Endothelial cell of umbilical vein (primary cell): ENCODE results near the gene SPINK5. TPM values are rescaled to one million over a fixed set of nuclear protein-coding genes. Genes with fewer than 3 reads are reported as not detected.
"Not testable (repeated sequence)": the region's sequence is repeated elsewhere in the genome, so short reads cannot be mapped to it uniquely, and the experiment has no call there.

Experiments
- BruUV-seq: library from RNA; stranded (reverse); fragments of 400-500 nt; replicated peaks from 2 replicates; lab custom pipeline; 2021; lab: Mats Ljungman, UMichigan
- CTCF ChIA-PET: fragments of 300-600, 350-600 bp; sonication (Branson Sonifier 250); formaldehyde crosslinking; loops from one replicate; lab custom pipeline; 2021; ENCODE audit warnings: antibody characterized with exemption, inconsistent platforms; lab: Charles Lee
- POLR2A ChIA-PET: fragments of 300-600, 350-600 bp; sonication (Branson Sonifier 250); formaldehyde crosslinking; loops from one replicate; lab custom pipeline; 2021; ENCODE audit warnings: antibody characterized with exemption, inconsistent platforms; lab: Charles Lee
- DNase-seq: peaks from one replicate; pipeline ENCODE4 v3.0.0-alpha.2; 2011; ENCODE audit warnings: low read depth, low spot score
- FAIRE-seq: peaks from 2 replicates; lab custom pipeline; 2011; peaks lifted over from hg19 to GRCh38; lab: Jason Lieb, UNC
- H2AFZ ChIP-seq: 2 replicates; pipeline ENCODE4 v1.6.0; 2012; ENCODE audit warnings: low read depth, low read length, control low read depth, inconsistent platforms
- H3K27ac ChIP-seq: 2 replicates; pipeline ENCODE4 v1.5.1; 2011; ENCODE audit warnings: low read depth, mild to moderate bottlenecking, control low read depth, low read length, moderate library complexity; ENCODE audit not compliant: insufficient read depth
- H3K27me3 ChIP-seq, 2 experiments: 2 replicates each; pipeline versions ENCODE4 v1.6.0 to v1.6.1; 2011; ENCODE audit warnings: low read length in 2 of 2, mixed read lengths in 1 of 2; ENCODE audit not compliant: control insufficient read depth in 2 of 2, insufficient read depth in 2 of 2
- H3K36me3 ChIP-seq, 2 experiments: 2 replicates in 1 of 2; 3 replicates in 1 of 2; pipeline ENCODE4 v1.5.1; 2011; ENCODE audit warnings: low read length in 2 of 2, mild to moderate bottlenecking in 1 of 2, moderate library complexity in 1 of 2; ENCODE audit not compliant: control insufficient read depth in 2 of 2, insufficient read depth in 2 of 2; ENCODE audit errors: extremely low read depth in 1 of 2
- H3K4me1 ChIP-seq: 3 replicates; pipeline ENCODE4 v1.5.1; 2011; ENCODE audit warnings: mild to moderate bottlenecking, low read length; ENCODE audit not compliant: control insufficient read depth, insufficient read depth; ENCODE audit errors: extremely low read depth
- H3K4me2 ChIP-seq: 2 replicates; pipeline ENCODE4 v1.6.1; 2011; ENCODE audit warnings: low read length, control low read depth, mixed read lengths; ENCODE audit not compliant: insufficient read depth
- H3K4me3 ChIP-seq, 3 experiments: fragments of 200-600 bp in 1 of 3; sonication (generic), shearing (Covaris generic) in 1 of 3; replicated peaks in 1 of 3; 2 replicates each; pipeline ENCODE4 v1.5.1; 2011 to 2016; ENCODE audit warnings: control low read depth in 3 of 3, low read length in 3 of 3, mild to moderate bottlenecking in 2 of 3, inconsistent platforms in 1 of 3, low read depth in 1 of 3, moderate library complexity in 1 of 3; ENCODE audit not compliant: insufficient read depth in 1 of 3
- H3K79me2 ChIP-seq: 2 replicates; pipeline ENCODE4 v1.6.0; 2012; ENCODE audit warnings: low read length, inconsistent platforms; ENCODE audit not compliant: control insufficient read depth, insufficient read depth
- H3K9ac ChIP-seq: replicated peaks from 2 replicates; pipeline ENCODE3; 2011; ENCODE audit warnings: low read length, control low read depth; ENCODE audit not compliant: insufficient read depth; ENCODE audit errors: extremely low read depth
- H3K9me1 ChIP-seq: replicated peaks from 3 replicates; pipeline ENCODE4 v1.6.0; 2011; ENCODE audit warnings: mild to moderate bottlenecking, low read length; ENCODE audit not compliant: control insufficient read depth, insufficient read depth; ENCODE audit errors: extremely low read depth
- H3K9me3 ChIP-seq: replicated peaks from 2 replicates; pipeline ENCODE4 v1.5.1; 2012; ENCODE audit warnings: low read length, inconsistent platforms; ENCODE audit not compliant: control insufficient read depth, insufficient read depth
- H4K20me1 ChIP-seq: replicated peaks from 2 replicates; pipeline ENCODE3; 2011; ENCODE audit warnings: mild to moderate bottlenecking, low read length; ENCODE audit not compliant: control insufficient read depth, insufficient read depth; ENCODE audit errors: extremely low read depth
- CTCF ChIP-seq, 2 donors: IDR thresholded peaks; 1 replicate in 1 of 2; 2 replicates in 1 of 2; pipeline ENCODE4 v1.5.1; 2011; ENCODE audit warnings: low read length in 2 of 2, mild to moderate bottlenecking in 2 of 2, moderate library complexity in 2 of 2, control low read depth in 1 of 2, inconsistent platforms in 1 of 2, low read depth in 1 of 2; ENCODE audit not compliant: insufficient read depth in 1 of 2; ENCODE audit errors: extremely low read depth in 1 of 2
- EZH2 ChIP-seq: IDR thresholded peaks from 2 replicates; pipeline ENCODE4 v1.6.1; 2012; ENCODE audit warnings: borderline replicate concordance, low read depth, mild to moderate bottlenecking, moderate library complexity, low read length, inconsistent platforms; ENCODE audit not compliant: severe bottlenecking
- FOS ChIP-seq: IDR thresholded peaks from 2 replicates; pipeline ENCODE4 v1.6.1; 2011; ENCODE audit warnings: mild to moderate bottlenecking, low read length, moderate library complexity, borderline replicate concordance; ENCODE audit not compliant: insufficient read depth
- GATA2 ChIP-seq: IDR thresholded peaks from 2 replicates; pipeline ENCODE4 v1.7.0; 2011; ENCODE audit warnings: low read depth, mild to moderate bottlenecking, moderate library complexity, mixed read lengths, low read length; ENCODE audit not compliant: insufficient read length, insufficient read depth
- JUN ChIP-seq: IDR thresholded peaks from 2 replicates; pipeline ENCODE4 v1.6.1; 2011; ENCODE audit warnings: borderline replicate concordance, low read depth; ENCODE audit not compliant: insufficient read length, insufficient read depth
- MYC ChIP-seq: IDR thresholded peaks from one replicate; pipeline ENCODE4 v1.6.1; 2011; ENCODE audit warnings: mild to moderate bottlenecking, low read depth, low read length
- POLR2A ChIP-seq: IDR thresholded peaks from 2 replicates; pipeline ENCODE4 v1.6.1; 2012; ENCODE audit warnings: low read depth, mild to moderate bottlenecking, control low read depth, low read length
- POLR2AphosphoS5 ChIP-seq: IDR thresholded peaks from 2 replicates; pipeline ENCODE4 v1.6.1; 2012; ENCODE audit warnings: low read depth, mild to moderate bottlenecking, control low read depth, low read length, moderate library complexity; ENCODE audit not compliant: insufficient read depth
- dilution Hi-C: fragments of 300-500 bp; cut with MboI; formaldehyde crosslinking; loops from one replicate; pipeline ENCODE4 v1.15.0; 2019; ENCODE audit warnings: low sequenced_read_pairs; ENCODE audit not compliant: extremely low pct_ligation_motif_present
- intact Hi-C: fragments of 100-400 bp; cut with micrococcal nuclease; formaldehyde crosslinking; loops from one replicate; pipeline ENCODE4 v1.10.0; 2022
- polyA plus RNA-seq, 4 experiments: library from polyadenylated mRNA; depleted of rRNA in 3 of 4; stranded (reverse) in 3 of 4; unstranded in 1 of 4; fragments of >200 nt; gene quantifications; 2 replicates each; pipeline versions ENCODE4 v1.2.1 to v1.2.3, GENCODE V29; 2011 to 2012; ENCODE audit warnings: missing spikeins in 1 of 4
- total RNA-seq: library from RNA; stranded (reverse); gene quantifications from 2 replicates; pipeline ENCODE4 v1.2.3, GENCODE V29; 2021
- TF ChIP-seq, protein P1 (sequence below): IDR thresholded peaks from 2 replicates; pipeline ENCODE4 v1.6.1; 2011; ENCODE audit not compliant: insufficient read depth, insufficient read length

SPINK5 gene
- total and polyA plus RNA-seq, 2 donors (not counting 3 experiments of a cell fraction or from before 2014, with no cell fraction given), result 0.12 to 0.91 TPM

- Histone ChIP-seq H3K4me3 (no peak overlapping the region), H2AFZ (no peak overlapping the region), H3K9me3 (no peaks in the 10 kb centered on the region), H3K4me2 (no peak overlapping the region), H3K27ac (no peak overlapping the region), H3K79me2 (no peaks in the 10 kb centered on the region), H4K20me1 (no peaks in the 10 kb centered on the region), H3K9ac (no peak overlapping the region), H3K9me1 (no peaks in the 10 kb centered on the region), H3K27me3 (no peaks in the 10 kb centered on the region), H3K4me1 (no peaks in the 10 kb centered on the region), H3K36me3 (no peaks in the 10 kb centered on the region)
- BruUV-seq, result no TSS peak
- intact Hi-C loops, result no loop called here
- FAIRE-seq (no peak), DNase-seq (no peak)
- ChIA-PET CTCF (interaction anchor here (1.3 to 1.9 kb wide), 2 partner anchors 10 to 28 kb away, joined by 3 to 4 read pairs; no protein-coding TSS in a partner anchor), POLR2A (no interaction called here)
- TF ChIP-seq, protein P1, sequence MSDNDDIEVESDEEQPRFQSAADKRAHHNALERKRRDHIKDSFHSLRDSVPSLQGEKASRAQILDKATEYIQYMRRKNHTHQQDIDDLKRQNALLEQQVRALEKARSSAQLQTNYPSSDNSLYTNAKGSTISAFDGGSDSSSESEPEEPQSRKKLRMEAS, result no peak
- TF ChIP-seq CTCF (IDR thresholded peaks at IDR 0.05; ENCODE audit: extremely low read depth in 1 of 2, insufficient read depth in 1 of 2, low read depth in 1 of 2, low read length in 2 of 2) (no peak), EZH2 (no peak), POLR2A (no peak), FOS (no peak), MYC (no peak), JUN (no peak), GATA2 (no peak), POLR2AphosphoS5 (no peak)
- dilution Hi-C loops, result no loop called here
Measured at GRCh38 chr5:148043705-148044104, 20.1 kb upstream of the SPINK5 start.

GRCh38 chr5:148055160-148055559 is 8.6 kb upstream of the SPINK5 start:
- POLR2A ChIA-PET, BruUV-seq, H3K4me2 ChIP-seq, FAIRE-seq, H3K36me3 ChIP-seq, H3K9me3 ChIP-seq, H3K9ac ChIP-seq, H3K4me1 ChIP-seq, CTCF ChIA-PET, intact Hi-C loops, H3K9me1 ChIP-seq, H3K79me2 ChIP-seq, H3K4me3 ChIP-seq, H3K27me3 ChIP-seq, H4K20me1 ChIP-seq, H3K27ac ChIP-seq, DNase-seq, dilution Hi-C loops, H2AFZ ChIP-seq: not testable (repeated sequence)
